ENCODE results near the gene SNX30.
A peak's percentile ranks its signal among the peaks of the same experiment; 100 is the strongest.

SNX30 gene

DNA sequence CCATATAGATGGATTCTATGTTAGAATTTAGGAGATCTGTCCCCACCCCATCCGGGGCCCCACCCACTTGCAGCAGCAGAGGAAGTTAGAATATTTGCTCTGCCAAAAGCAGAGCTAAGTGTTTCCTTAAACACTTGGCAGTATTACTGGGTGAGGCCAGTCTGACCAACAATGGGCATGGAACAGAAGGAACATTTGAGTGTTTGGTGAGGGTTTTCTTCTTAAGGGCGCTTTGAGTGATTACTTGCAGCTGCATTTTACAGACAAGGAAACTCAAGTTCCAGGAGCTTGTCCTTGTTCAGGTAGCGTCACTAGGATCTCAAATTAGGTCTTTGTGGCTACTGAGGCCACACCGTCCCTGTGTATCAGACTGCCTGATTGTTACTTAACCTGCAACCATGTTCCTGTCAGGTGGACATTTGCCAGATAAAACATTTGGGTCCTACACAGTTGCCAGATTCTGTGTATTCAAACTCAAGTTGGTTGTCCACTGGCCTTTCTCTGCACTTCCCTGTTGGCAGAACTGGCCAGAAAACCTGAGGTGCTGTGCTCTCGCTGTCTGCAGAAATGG is 80.8 kb downstream of the SNX30 start:
- DNase-seq: peak; percentile 57

DNA sequence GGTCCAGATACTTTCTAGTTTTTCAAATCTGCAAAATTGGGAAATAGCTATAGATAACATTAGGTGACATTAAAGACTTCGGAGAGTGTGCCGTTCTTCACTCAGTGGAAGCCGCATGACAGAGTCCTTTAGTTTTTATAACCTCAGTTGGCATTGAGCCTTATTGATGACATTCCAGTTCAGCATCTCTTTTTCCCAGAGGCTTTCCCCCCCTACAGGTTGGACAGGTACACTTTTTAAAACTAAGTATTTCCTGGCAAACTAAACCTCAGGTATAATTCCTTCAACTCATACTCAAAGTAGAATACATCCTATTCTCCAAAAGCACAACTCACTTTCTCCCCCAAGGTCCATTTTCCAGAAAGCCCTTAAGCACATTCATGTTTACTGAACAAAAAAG is 81.4 kb downstream of the SNX30 start:
- DNase-seq: no peak

DNA sequence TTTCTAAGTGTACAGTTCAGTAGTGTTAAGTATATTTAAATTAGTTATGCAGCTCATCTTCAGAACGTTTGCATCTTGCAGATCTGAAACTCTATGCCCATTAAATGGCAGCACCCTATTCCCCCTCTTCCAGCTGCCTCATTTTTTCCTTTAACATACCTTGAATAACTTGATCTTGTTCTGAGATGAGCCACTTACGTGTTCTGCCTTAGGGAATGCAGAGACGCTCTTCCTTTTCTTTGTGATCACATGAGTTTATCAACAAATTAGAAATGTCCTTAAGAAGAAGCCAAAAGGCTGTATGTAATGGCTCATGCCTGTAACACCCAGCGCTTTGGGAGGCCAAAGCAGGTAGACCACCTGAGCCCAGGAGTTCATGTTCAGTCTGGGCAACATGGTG is 82.5 kb downstream of the SNX30 start:
- DNase-seq: no peak

DNA sequence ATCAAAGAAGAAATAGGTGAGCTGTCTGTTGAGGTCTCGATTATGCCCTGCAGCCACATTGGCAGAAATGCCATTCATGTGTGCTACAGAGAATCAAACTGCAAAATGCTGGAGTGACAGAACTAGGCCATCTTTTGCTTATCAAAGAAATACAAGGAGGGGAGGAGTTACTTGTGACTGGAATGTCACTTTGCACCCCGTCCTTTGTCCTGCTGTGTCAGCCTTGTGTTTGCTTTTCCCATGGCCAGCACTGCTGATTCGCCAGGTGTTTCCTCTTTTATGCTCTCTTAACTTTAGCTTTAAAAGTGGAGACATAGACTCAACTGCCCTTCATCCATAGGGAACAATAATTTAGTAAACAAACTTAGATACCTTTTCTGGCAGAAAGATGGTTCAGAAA is 85.8 kb downstream of the SNX30 start:
- DNase-seq: no peak

DNA sequence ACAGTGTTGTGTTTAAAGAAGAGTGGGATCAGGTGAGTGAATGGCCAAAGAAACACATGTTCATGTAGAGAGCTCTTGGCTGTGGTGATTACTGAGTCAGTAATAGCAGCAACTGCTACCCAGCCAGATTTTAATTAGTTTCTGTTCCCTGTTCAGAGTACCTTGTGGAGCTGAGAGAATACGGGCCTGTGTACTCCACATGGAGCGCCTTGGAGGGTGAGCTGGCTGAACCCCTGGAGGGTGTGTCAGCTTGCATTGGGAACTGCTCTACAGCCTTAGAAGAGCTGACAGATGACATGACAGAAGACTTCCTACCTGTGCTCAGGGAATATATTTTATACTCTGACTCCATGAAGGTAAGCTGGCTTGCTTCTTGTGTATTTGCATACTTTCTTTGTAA is 87.8 kb downstream of the SNX30 start:
- DNase-seq: no peak

DNA sequence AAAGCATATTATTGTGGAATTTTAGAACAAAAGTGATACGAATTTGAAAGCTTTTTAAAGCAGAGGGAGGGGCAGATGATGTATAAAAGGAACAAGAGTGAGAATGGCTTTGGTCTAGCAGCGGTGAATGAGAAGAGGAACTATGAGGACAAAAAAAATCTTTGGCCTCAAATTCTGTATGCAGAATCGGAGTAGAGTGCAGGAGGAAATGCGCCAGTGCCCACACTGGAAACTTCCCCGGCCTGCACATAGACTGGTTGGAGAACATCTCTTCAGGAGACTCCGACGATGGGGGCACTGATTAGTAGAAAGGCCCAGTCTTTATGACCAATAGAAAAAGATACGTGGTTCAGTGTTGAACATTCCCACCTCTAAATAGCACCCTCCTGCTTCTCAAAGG is 88.8 kb downstream of the SNX30 start:
- peak; percentile 70 for DNase-seq

DNA sequence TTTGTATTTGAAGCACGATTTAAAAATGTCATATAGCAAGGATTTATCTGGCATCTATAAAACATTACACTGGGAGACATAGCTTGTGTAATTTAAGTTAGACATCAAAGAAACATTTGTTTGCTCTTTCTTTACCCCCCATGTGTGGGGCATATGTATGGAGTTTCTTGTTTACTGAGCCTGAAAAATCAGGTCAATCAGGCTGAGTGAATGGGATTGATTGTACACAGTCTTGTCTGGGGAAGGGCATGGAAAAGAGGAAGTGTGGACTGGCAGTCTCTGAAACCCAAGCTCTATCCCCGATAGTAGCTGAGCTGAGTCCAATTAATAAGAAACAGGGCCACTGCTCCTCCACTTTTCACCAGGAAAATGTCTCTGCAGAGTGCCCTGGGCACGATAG is 90.7 kb downstream of the SNX30 start:
- DNase-seq: no peak

DNA sequence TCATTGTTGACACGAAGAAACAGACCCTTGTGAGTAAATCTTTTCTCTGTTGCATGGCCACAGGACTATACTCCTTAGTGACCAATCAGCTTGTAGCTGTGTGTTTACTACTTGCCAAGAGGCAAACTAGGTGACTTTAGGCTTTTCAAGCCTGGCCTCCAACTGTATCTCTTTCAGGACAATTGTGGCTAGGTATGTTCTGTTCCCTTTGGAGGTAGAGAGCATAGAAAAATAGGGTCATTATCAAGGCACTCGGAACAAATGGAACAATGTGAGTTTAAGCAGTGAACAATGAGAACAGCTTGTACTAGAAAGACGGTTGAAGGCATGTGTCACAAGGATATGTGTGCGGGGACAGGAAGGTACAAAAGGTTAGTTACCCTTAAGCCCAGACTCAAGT is 92.0 kb downstream of the SNX30 start:
- no peak for DNase-seq

DNA sequence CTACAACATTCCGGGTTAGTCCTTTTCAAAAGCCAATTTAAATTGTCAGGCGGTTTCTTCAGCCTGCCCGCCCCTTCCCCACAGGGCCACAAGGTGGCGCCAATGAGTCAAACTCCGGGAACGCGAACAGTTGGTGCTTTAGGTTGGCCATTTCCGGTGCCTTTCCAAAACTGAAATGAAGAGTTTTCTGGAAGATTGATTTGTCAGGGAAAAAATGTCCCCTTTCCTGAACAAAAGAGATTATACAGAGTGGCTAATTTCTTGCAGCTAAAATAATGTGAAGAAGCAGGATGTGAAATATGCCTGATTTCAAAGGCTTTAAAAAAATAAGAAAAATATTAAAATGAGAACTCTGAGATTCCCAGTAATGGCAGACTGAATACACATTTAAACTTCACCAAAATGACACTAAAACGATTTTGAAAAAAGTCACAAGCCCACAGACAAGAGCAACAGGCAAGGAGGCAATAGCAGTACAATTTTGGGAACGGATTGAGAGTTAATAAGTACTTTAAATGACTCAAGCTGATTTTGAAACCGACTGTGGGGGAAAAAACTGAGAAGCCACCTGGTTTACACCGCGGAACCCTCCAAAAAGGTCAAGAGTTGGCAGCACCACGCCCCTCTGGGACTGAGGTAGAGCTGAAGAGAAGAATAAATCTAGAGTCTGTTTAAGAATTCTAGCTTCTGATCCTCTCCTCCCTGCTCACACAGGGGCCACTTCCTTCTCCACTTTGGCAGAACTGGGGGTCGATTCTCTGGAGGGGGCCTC is 94.4 kb downstream of the SNX30 start:
- peak; percentile 76 for DNase-seq

DNA sequence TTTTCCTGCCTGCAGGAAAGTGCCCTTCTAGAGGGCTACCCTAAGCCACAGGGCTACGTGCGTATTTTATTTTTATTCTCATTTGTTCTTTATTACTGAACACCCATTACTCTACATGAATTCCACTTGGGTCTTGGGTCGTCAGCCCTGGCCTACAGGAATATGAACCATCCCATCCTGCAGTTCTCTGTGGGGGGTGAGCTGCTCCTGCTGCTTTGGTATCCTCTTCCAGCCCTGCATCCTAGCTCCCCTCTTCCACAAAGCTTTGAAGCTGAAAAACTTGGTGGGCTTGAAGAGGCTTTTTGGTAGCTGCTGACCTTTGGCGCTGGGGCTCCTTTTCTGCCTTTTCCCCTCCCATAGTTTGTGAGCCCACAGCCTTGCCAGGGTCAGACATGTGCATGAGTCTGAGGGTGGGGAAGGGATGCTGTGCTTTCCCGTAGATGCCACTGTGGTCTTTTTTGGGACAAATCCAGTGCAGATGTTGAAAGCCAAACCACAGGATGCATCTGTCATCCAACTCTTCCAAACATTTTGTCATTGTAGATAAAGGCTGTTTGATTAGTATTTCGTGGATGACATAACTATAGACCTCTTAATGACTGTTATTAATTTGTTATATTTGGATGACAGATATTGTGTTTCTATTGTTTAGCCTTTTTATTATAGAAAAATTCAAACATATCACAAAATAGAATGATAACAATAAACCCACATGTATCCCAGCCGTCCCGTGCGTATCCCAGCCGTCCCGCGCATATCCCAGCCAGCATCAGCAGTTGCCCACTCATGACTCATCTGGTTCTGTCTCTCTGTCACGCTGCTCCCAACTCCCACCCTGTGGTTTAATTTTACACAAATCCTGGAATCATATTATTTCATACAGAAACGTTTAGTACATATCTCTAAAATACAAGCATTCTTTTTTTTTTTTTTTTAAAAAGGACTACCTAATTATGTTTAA is 96.2 kb downstream of the SNX30 start:
- no peak for DNase-seq

DNA sequence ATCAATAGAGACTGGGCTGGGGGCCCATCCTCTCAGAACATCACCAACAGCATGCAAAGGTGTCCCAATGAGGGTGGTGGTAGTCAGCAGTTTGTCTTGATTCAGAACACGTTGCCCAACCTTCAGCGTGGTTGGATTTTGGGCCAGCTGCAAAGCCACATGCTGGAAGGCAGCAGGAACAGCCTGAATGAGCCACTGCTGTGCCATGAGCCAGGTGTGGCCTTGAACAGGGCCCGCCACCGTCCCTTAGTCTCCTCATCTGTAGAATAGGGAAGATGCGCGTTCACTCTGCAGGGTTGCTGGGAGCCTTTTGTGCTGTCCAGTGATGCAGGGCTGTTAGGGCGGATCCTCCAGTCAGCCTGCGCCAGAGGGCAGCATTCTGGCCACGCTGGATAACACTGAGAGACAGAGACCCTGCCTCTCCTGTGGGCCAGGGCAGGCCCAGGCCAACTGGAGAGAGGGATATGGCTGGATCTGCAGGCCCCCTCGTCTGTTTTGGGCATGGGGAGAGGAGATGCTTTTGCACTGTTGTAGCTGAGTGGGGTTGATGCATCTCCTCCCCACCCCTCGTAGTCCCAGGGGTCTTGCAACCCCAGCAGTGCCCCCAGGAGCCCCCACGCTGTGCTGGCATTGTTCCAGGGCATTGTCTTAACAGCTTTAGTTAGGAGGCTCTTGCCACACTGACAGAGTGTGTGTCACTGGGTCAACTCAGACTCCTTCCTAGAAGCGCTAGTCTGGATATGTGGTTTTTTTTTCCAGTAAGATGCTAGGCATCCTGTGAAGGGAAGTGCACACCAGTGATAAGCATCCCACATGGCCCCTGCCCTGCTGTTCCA is 98.0 kb downstream of the SNX30 start:
- DNase-seq: no peak

DNA sequence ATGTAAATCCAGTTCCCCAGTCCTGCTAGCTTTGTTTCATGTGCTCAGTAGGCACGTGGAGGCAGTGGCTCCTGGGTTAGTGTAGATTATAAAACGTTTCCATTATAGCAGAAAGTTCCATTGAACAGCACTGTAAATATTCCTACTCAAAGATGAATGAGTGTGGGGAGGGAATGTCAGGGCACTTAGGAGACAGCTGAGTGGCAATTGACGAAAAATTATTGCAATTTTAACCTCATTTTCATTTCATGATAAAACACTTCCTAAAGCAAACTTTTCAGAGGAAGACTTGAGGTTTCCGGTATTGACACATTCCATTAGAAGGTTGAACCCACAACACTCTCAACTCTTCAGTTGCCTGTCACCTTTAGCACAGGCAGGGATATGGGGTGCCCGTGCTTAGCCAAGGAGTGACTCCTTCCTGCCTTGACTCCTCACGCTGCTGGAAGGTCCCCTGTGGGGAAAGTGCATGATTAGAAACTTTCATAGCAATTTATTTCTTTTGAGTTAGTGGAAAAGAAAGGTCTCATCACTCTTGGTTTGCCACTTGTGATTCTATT is 98.9 kb downstream of the SNX30 start:
- DNase-seq: no peak

DNA sequence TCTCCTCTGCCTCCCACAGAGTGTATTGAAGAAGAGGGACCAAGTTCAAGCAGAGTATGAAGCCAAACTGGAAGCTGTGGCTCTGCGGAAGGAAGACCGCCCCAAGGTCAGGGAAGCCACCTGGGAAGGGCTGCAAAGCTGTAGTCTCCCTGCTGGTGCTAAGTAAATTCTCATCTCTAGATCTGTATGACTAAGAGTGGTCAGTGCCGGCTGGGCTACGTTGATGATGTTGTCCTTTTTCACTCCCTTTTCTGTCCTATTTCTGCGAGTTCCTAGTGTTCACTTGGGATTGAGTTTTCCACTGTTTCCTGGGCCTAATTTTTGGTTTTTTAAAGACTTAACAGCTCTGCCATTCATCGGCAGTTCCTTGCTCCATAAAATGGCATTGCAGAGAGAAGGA is 100.3 kb downstream of the SNX30 start:
- DNase-seq: no peak

DNA sequence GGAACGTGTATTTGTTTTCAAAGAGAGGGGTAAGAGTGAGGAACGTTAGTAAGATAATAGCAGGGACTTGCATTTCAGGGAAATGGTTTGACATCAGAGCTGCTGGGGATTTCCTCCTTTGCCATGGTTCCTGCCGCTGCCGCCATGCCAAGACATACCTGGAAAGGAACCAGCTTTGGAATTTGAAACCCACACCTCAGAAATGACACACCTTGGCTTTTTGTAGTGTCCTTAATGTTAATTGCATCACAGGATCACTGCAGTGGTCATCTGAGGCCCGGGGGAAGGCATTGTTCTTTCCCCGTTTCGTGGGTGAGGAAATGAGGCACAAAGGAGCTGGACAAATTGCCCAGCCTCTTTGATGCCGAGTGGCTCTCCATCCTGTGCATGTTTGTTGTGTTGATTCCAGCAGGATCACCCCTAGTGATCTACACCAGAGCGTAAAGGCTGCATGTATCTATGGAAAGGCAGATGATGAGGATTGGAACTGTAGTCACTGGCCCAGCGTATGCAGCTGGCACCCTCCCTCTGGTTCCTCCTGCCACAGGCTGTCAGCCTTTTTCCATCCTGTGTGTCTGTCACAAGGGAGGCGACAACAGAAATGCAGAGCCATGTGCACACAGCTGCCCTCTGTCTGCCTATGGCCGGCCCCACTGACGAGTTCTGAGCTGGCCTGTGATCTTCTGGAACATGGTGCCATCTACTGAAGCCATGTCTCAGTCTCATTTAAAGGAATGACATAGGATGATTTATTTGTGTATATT is 102.4 kb downstream of the SNX30 start:
- DNase-seq: no peak

DNA sequence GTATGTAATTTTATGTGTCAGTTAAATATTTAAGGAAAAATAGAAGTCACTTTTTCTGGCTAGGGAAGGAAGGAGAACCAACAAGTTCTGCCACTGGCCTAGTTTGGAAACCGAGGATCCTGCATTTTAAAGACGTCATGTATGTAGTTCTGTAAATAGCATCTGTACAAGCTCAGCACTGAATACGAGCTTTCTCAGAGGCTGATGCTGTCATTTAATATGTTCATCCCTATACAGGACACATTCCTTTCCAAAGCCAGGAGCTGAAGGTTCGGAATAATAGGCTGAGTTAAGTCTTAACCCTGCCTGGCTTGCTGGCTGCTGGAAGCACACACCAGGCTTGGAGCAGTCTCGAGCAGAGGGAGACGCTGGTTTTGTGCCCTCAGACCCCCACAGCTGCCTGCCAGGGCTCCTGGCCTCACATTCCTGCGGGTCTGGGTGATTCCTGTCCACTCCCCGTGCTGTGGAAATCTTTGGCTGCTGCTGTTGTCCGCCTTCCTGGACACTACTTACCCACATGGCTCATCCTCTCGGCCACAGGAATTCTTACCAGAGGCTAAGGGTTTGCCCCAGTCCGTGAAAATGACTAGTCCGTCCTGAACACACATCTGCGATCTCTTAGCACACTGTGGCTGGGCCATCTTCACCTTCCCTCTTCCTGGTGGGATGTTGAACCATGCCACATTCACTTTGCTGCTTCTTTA is 103.5 kb downstream of the SNX30 start:
- no peak for DNase-seq

DNA sequence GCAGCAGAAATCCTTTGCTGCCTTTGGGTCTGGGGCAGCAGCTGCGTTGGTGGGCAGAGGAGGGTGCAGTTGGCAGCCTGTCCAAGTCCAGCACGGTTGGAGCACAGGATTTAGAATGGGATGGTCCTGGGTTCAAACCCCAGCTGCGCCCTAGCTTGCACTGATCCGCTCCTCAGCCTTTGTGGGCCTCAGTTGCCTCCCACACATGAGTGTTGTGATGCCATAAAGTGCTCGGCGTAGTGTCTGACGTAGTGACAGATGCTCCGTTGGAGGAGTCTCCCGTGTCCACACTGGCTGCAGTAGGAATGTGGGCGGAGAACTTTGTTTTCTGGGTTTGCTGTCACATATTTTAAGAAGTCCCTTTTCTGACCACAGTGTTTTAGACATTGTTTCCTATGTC is 104.1 kb downstream of the SNX30 start:
- no peak for DNase-seq

DNA sequence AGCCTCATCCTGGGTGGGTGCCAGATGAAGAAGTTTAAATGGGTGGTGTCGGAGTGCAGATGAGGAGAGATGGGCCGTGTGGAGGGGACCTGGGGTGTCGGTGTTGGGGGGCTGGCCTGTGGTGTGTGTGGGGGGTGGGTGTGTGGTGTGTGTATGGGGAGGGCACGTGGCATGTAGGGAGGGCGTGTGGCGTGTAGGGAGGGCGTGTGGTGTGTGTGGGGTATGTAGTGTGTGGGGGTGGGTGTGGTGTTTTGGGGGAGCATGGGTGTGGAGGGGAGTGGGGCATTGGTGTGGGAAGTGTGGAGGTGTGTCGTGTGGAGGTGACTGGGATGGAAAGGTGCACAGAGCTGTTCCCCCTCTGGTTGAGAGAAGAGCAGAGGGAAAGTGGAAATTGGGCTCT is 105.6 kb downstream of the SNX30 start:
- DNase-seq: no peak

DNA sequence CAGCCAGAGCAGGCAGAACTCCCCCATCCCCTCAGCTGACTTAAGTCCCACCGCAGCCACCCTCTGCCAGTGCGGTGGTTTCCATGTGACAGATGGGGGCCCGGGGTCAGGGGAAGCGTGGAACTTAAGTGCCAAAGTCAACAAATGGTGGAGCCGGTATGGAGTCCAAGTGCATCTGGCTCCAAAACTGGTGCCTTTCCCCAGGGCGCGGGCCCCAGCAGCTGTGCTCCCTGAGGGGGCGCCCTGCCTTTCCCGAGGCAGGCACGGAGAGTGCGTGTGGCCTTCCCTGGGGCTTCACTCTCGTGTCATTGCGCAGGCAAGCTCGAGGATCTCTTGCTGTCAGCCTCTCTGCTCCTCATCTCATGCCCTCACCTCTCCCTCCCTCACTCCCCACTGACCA is 106.3 kb downstream of the SNX30 start:
- DNase-seq: no peak

DNA sequence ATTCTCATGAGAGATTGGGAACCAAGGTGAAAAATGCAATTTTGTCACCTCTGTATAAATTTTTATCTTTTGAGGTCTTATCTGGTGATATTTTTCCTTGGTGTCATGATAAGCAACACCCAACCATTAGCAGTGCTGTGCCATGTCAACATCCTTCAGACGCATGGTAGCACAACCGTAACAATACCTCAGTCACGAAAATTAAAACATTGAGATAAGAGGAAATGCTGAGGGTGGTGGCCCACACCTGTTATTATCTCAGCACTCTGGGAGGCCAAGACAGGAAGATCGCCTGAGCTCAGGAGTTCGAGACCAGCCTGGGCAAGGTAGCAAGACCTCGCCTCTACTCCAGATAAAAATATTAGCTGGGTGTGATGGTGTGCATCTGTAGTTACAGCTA is 107.4 kb downstream of the SNX30 start:
- DNase-seq: no peak

DNA sequence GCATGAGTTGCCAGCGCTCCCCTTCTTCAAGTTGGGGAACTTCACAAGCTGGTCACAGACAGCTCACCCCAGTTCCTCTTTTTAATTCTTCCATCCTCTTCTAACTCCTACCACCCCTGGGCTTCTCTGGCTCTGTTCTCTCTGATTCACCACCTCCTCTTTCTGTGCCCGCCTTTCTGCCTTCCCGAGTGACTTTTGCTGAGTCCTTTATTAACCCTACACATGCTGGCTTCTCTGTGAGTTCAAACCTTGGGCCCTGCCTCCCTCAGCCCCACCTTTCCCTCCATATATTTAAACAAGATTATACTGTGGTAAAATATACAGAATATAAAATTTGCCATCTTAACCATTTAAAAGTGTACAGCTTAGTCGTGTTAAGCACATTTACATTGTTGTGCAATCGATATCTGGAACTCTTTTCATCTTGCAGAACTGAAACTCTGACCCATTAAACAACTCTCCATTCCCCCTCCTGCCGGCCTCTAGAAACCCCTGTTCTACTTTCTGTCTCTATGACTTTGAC is 108.1 kb downstream of the SNX30 start:
- DNase-seq: peak; percentile 92

DNA sequence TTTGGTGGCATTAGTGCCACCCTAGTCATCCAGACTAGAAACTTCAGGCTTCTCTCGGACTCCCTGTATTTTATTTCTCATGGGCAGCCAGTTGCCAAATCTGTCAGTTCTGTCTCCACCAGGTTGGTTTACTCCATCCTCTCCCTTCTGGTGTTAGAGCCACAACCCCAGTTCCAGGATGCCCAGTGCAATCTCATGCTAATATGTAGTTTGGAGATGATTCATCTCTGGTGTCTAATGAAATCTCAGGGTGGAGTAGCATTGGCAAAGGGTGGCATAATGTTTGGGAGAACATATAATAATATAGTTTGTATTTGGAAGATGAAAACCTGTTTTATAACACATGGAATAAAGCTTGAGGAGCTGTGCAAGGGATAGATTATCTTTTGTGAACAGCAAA is 109.9 kb downstream of the SNX30 start:
- DNase-seq: peak; percentile 72

Measured in inflammatory macrophage treated with lipopolysaccharide for 4 hours (primary cell).